ENCODE data around the gene SHISA4.
A peak's percentile ranks its signal among the peaks of the same experiment; 100 is the strongest.
"Not testable (repeated sequence)": the region's sequence is repeated elsewhere in the genome, so short reads cannot be mapped to it uniquely, and the experiment has no call there.

The SHISA4 gene, protein sequence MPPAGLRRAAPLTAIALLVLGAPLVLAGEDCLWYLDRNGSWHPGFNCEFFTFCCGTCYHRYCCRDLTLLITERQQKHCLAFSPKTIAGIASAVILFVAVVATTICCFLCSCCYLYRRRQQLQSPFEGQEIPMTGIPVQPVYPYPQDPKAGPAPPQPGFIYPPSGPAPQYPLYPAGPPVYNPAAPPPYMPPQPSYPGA
- 0 to 0.61 (median 0.25) reads per million in 4 donors for total RNA-seq

- DNase-seq: no peak
These were observed at the start of gene SHISA4 for GRCh38 chr1:201888282-201889089. SHISA4 (plus strand) TSS chr1:201888898; CDS start chr1:201888995, 97 bp downstream.

DNA sequence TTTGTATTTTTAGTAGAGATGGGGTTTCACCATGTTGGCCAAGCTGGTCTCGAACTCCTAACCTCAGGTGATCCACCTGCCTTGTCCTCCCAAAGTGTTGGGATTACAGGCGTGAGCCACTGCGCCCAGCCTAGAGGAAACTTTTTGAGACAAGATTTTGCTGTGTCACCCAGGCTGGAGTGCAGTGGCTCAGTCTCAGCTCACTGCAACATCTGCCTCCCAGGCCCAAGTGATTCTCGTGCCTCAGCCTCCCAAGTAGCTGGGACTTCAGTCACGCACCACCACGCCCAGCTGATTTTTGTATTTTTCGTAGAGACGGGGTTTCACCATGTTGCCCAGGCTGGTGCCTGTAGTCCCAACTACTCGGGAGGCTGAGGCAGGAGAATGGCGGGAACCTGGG lies 49.6 kb upstream of the SHISA4 start:
- not testable (repeated sequence) for DNase-seq

GRCh38 chr1:201840055-201840454 lies 48.6 kb upstream of the SHISA4 start:
- no peak for DNase-seq

GRCh38 chr1:201840490-201840889 lies 48.2 kb upstream of the SHISA4 start:
- no peak for DNase-seq

- DNase-seq: no peak
These were observed 47.3 kb upstream of the SHISA4 start for GRCh38 chr1:201841265-201841912.

GRCh38 chr1:201842472-201843027 lies 46.1 kb upstream of the SHISA4 start:
- no peak for DNase-seq

DNA sequence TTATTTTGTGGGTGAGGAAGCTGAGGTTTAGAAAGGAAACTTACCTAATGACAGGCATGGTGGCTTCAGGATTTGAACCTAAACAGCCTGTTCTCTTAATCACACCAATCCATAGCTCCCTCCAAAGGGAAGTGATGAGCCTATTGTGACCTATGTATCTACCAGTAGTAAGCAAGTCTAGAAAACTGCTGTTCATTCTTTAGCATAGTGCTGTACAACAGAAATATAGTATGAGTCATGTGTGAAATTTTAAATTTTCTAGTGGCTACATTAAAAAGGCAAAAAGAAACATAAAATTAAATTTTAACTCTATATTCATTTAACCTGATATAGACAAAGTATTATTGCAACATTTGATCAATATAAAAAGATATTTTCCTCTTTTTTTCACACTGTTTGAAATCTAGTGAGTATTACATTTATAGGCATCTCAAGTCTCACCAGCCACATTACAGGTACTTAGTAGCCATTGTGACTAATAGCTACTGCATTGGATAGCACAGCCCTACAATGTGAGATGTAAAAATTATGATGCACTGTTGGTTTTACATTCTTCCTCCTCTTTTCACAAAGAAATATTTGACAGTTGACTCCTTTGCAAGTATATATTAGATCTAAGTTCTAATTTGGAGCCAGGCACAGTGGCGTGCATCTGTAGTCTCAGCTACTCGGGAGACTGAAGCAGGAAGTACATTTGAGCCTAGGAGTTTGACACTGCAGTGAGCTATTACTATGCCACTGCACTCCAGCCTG lies 43.2 kb upstream of the SHISA4 start:
- no peak for DNase-seq

DNA sequence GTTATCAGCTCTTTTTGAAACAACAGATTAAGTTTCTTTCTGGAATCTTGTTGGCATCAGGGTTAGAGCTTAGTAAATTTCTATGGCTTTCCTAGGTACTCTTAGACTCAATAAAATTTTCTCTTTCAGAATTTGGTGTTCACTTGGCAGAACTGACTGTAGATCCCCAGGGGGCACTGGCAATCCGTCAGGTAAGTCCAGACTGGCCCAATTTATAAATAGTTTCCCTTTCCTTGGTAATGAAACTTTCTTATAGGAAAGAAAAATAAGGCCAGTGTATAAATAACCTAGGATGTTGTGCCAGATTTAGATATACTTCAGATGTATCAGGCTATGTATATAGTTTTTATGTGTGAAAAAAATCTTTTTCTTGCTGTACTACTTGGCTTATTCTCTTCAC lies 41.5 kb upstream of the SHISA4 start:
- no peak for DNase-seq

- DNase-seq: no peak
These were observed 40.5 kb upstream of the SHISA4 start for GRCh38 chr1:201848230-201848629.

- DNase-seq: no peak
These were observed 39.2 kb upstream of the SHISA4 start for GRCh38 chr1:201849372-201850052.

- no peak for DNase-seq
These were observed 38.7 kb upstream of the SHISA4 start for GRCh38 chr1:201850053-201850397.

GRCh38 chr1:201851949-201852348 lies 36.7 kb upstream of the SHISA4 start:
- no peak for DNase-seq

DNA sequence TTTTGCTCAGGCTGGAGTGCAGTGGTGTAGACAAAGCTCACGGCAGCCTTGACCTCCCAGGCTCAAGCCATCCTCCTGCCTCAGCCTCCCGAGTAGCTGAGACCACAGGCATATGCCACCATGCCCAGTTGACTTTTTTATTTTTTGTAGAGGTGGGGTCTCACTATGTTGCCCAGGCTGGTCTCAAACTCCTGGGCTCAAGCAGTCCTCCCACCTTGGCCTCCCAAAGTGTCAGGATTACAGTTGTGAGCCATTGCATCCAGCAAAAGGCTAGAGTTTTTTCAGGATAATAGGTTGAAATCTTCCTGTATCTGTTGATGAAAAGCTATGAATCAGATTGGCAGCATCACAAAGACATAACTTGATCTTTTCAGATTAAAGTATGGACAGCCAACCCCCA lies 32.0 kb upstream of the SHISA4 start:
- DNase-seq: not testable (repeated sequence)

DNA sequence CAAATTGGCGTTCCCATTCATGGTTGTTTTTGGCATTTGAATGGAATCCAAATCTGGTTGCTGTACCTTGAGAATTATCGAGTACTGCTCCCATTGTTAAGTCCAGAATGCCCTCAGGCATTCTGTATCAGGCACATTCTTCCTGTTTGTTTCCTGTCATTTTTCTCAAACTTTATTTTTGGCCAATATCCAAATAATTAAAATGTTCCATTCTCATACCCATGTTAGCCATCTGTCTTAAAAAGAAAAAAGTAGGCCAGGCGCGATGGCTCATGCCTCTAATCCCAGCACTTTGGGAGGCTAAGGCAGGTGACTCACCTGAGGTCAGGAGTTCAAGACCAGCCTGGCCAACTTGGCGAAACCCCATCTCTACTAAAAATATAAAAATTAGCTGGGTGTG lies 29.3 kb upstream of the SHISA4 start:
- no peak for DNase-seq

GRCh38 chr1:201861448-201861847 lies 27.2 kb upstream of the SHISA4 start:
- no peak for DNase-seq

GRCh38 chr1:201870397-201870796 lies 18.3 kb upstream of the SHISA4 start:
- DNase-seq: no peak

GRCh38 chr1:201874672-201875071 lies 14.0 kb upstream of the SHISA4 start:
- DNase-seq: no peak

DNA sequence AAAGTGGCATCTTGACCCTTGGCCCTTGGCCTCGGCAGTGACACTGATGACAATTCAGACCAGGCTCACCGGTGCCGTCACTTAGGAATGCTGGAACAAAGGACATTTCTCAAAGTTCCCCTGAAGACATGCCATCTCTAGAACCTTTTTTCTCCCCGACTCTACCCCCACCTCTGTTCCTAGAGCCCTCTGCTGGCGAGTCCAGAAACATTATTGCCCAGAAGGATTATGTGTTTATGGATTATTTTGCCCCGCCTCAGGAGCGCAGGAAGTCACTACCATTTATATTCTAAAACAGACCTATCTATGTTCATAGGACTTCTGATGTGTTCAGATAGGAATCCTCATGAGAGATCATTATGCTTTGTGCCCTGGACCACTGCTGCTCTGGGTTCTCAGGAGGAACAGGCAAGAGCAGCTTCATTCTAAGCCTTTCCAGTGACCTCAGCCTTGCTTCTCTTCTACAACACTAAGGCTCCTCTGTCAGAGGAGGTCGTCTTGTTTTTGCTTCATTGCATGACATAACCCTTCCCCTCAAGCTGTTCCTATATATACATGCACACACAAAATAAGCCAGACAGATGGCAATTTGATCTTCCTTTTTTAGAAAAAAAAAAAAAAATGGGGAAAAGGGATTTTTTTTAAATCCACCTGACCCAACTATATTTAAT lies 12.4 kb upstream of the SHISA4 start:
- no peak for DNase-seq

- DNase-seq: peak in 1 of 5 donors; percentile 23
These were observed 10.8 kb upstream of the SHISA4 start for GRCh38 chr1:201877877-201878401.

DNA sequence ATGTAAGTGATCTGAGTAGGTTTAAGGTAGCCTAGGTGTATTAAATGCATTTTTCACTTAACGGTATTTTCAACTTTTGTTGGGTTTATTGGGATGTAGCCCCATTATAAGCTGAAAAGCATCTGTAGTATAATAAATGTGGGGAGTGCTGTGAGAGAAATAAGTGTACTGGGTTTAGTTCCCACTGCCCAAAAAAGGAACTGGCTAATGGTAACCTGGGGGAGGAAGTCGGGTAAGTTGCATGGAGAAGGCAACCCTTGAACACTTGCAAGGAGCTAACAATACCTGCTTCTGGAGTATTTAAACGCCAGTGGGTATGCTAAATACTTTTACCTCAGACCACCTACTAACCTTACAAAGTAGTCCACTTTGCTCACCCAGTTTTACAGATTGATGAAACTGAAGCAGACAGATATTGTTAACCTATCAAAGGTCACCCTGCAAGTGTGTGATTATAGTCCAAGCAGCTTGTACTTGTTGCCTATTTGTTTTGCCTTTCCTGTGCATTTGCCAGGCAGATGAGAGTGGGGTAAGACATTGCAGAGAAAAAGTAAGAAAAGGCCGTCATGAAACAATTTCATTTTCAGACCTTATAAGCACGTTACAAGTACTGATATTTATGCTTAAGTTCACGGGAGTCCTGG lies 7.6 kb upstream of the SHISA4 start:
- no peak for DNase-seq

GRCh38 chr1:201881617-201882016 lies 7.1 kb upstream of the SHISA4 start:
- DNase-seq: no peak
